ENCODE results near the gene SNX4.

- TF ChIP-seq CTCF (conservative IDR thresholded peaks at IDR 0.05) (no peak), ZFX (IDR thresholded peaks at IDR 0.05) (no peak)
Observed at GRCh38 chr3:125403789-125404188, 116.2 kb downstream of the SNX4 start.

Data from C4-2B (cell line).